ENCODE results near the gene PPARG. TPM values are rescaled to one million over a fixed set of nuclear protein-coding genes. Genes with fewer than 3 reads are reported as not detected.

The PPARG gene
- polyA plus RNA-seq, 1 experiment: 3.5 TPM

DNA sequence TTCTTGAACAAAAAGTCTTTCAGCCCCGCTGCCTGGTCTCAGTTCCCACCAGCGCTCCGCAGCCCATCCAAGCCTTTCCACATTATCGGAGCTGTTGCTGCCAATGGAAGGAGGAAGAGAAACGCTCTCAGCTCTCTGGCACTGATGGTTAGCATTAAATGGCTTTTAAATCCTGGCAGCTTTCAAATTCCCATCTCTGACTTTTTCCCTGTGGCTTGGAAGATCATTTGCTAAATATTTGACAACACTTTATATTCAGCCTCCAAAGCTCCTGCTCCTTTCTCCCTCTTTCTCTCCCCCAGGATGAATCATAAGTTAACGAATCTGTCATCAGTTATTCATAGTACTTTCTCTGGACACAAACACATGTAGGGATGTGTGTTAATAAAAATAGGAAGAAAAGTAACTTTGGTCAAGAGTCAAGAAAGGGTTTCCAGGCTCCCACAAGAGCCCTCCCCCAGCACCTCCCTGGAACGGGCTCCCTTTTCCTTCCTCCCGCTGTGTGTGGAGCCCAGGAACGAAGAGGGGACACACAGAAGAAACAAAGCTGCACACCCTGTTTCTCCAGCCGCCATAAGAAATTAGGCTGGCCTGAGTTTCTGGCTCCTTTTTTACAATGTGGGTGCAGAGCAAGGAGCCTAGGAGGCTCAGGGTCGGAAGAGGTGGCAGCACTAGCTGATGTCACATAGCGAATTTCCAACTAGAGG lies 147.8 kb downstream of the PPARG start:
- CTCF ChIA-PET: interaction anchor here (0.6 to 1.6 kb wide), 3 partner anchors 25 to 302 kb away, joined by 3 to 5 read pairs (median 3); no protein-coding TSS in a partner anchor
- TF ChIP-seq, protein P1, sequence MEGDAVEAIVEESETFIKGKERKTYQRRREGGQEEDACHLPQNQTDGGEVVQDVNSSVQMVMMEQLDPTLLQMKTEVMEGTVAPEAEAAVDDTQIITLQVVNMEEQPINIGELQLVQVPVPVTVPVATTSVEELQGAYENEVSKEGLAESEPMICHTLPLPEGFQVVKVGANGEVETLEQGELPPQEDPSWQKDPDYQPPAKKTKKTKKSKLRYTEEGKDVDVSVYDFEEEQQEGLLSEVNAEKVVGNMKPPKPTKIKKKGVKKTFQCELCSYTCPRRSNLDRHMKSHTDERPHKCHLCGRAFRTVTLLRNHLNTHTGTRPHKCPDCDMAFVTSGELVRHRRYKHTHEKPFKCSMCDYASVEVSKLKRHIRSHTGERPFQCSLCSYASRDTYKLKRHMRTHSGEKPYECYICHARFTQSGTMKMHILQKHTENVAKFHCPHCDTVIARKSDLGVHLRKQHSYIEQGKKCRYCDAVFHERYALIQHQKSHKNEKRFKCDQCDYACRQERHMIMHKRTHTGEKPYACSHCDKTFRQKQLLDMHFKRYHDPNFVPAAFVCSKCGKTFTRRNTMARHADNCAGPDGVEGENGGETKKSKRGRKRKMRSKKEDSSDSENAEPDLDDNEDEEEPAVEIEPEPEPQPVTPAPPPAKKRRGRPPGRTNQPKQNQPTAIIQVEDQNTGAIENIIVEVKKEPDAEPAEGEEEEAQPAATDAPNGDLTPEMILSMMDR (IDR thresholded peaks at IDR 0.05; ENCODE audit: insufficient read depth, low read depth, low read length): no peak
- no peak overlapping the region for H3K4me3 ChIP-seq (ENCODE audit: low read depth, low read length)
- H3K36me3 ChIP-seq (ENCODE audit: control insufficient read depth, insufficient read depth, low read length): no peaks in the 10 kb centered on the region
- peak; percentile 28 for DNase-seq (ENCODE audit: low read depth)
- POLR2A ChIA-PET: no interaction called here
- no peaks in the 10 kb centered on the region for H3K27me3 ChIP-seq (ENCODE audit: control insufficient read depth, insufficient read depth, low read length)

DNA sequence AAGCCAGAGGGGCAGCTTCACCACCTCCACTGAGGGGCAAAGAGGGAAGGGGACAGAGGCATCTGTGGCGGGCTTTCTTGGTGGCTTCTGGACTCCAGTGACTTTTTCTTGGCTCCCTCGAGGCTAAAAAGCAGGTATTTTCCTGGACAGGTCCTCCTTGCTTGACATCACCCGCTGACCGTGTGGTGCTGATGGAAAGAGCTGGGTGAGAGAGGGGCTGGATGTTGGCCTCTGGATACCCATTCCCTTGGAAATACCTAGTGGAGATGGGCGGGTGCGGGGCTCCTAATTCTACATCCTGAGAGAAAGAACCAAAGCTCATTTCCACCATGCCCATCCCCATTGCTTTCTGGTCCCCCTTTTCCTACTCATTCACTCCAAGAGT lies 148.3 kb downstream of the PPARG start:
- no peaks in the 10 kb centered on the region for H3K36me3 ChIP-seq (ENCODE audit: control insufficient read depth, insufficient read depth, low read length)
- no peak for DNase-seq (ENCODE audit: low read depth)
- H3K4me3 ChIP-seq (ENCODE audit: low read depth, low read length): no peak overlapping the region
- ChIA-PET CTCF (interaction anchor here (0.6 to 1.6 kb wide), 4 partner anchors 24 to 302 kb away, joined by 3 to 5 read pairs (median 4); no protein-coding TSS in a partner anchor), POLR2A (no interaction called here)
- TF ChIP-seq, protein P1 (IDR thresholded peaks at IDR 0.05; ENCODE audit: insufficient read depth, low read depth, low read length): no peak
- no peaks in the 10 kb centered on the region for H3K27me3 ChIP-seq (ENCODE audit: control insufficient read depth, insufficient read depth, low read length)

DNA sequence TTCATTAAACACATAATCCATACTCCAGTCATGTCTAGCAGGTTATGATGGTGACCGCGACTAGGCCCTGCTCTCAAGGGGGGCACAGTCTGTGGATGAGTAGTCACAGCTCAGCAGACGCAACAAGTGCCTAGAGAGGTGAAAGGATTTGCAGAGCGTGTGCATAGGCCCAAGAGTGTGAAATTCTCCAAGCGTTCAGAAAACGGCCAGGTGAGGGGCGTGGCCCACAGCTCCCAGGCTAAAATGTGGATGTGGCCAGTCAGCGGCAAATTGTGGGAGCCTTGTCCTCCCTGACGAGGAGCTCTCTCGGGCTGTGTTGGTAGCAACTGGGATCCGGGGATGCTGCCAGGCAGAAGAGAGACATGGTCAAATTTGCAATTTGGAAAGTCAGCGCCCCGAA lies 149.0 kb downstream of the PPARG start:
- CTCF ChIA-PET: interaction anchor here (1.1 to 1.3 kb wide), 2 partner anchors 12 to 42 kb away, joined by 4 read pairs; no protein-coding TSS in a partner anchor
- Histone ChIP-seq H3K27me3 (ENCODE audit: control insufficient read depth, insufficient read depth, low read length) (no peaks in the 10 kb centered on the region), H3K4me3 (ENCODE audit: low read depth, low read length) (no peak overlapping the region), H3K36me3 (ENCODE audit: control insufficient read depth, insufficient read depth, low read length) (no peaks in the 10 kb centered on the region)
- POLR2A ChIA-PET: no interaction called here
- TF ChIP-seq, protein P1 (IDR thresholded peaks at IDR 0.05; ENCODE audit: insufficient read depth, low read depth, low read length): no peak
- DNase-seq (ENCODE audit: low read depth): no peak

DNA sequence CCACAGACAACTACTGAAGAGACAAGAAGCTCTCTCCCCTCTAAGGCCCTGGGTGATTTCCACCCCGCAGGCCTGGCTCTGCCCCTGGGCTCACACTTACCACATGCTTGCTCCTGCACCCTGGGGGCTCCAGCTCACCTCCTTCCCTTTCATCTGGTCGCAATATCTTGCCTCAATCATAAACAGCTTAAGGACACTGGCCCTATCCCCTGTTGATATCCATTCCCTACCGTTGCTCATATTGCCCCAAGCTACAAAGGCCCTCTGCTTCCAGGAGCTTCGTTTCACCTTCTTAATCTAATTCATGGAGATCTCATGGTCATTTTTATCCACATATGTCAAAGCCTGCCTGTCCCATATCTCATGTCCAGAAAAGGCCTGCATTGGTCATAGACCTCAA lies 149.4 kb downstream of the PPARG start:
- CTCF ChIA-PET: interaction anchor here (1.1 to 1.3 kb wide), 2 partner anchors 12 to 42 kb away, joined by 4 read pairs; no protein-coding TSS in a partner anchor
- Histone ChIP-seq H3K36me3 (ENCODE audit: control insufficient read depth, insufficient read depth, low read length) (no peaks in the 10 kb centered on the region), H3K27me3 (ENCODE audit: control insufficient read depth, insufficient read depth, low read length) (no peaks in the 10 kb centered on the region), H3K4me3 (ENCODE audit: low read depth, low read length) (no peak overlapping the region)
- DNase-seq (ENCODE audit: low read depth): no peak
- POLR2A ChIA-PET: no interaction called here
- TF ChIP-seq, protein P1 (IDR thresholded peaks at IDR 0.05; ENCODE audit: insufficient read depth, low read depth, low read length): no peak

DNA sequence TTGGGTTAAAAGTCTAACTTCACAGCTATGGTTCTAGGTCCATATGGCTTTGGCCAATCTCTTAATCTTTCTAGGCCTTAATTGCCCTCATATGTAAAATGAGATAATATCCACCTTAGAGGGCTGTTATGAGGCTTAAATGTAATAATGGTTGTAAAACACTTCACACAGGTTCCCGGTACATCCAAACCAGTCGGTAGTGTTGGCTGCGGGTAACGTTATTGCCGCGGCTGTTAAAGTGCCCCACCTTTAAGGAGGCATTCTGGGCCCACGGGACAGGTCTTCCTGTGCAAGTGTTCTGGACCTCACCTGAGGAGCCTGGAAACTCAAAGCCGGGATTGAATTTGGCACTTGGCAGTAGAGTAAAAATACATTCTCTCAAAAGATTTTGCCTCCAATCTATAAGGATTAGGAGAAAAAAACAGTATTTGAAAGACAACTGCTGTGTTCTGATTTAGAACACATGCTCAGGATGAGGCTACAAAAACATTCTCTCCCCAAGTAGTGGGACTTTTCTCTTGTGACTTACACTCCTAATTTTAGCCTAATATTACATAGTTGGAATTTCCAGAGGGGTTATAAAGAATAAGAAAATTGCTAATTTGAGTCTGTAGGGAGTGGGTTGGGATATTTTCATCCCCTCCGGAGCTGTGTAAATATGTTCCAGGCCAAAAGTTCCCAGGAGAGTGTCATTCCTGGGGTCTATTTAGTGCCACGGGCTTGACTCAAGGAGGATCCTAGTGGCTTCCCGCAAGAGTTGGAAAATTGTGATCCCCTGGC lies 150.5 kb downstream of the PPARG start:
- H3K27me3 ChIP-seq (ENCODE audit: control insufficient read depth, insufficient read depth, low read length): no peaks in the 10 kb centered on the region
- CTCF ChIA-PET: no interaction called here
- TF ChIP-seq, protein P1 (IDR thresholded peaks at IDR 0.05; ENCODE audit: insufficient read depth, low read depth, low read length): no peak
- no peak overlapping the region for H3K4me3 ChIP-seq (ENCODE audit: low read depth, low read length)
- H3K36me3 ChIP-seq (ENCODE audit: control insufficient read depth, insufficient read depth, low read length): no peaks in the 10 kb centered on the region
- DNase-seq (ENCODE audit: low read depth): no peak
- POLR2A ChIA-PET: no interaction called here

Measured in BJ (cell line).